ENCODE data around the gene SEC31A. TPM values are rescaled to one million over a fixed set of nuclear protein-coding genes. Genes with fewer than 3 reads are reported as not detected.
A peak's percentile ranks its signal among the peaks of the same experiment; 100 is the strongest.

Gene SEC31A
- total RNA-seq, 2 donors from 2014 or later, result 115 to 148 TPM

GRCh38 chr4:82809619-82810018 lies 81.3 kb downstream of the SEC31A start:
- intact Hi-C loops (cut with DNase I), result loop anchor here in 1 of 2 donors (10.0 kb wide), 1 partner anchor 345 kb away; no protein-coding TSS in a partner anchor
- ATAC-seq (no peak), DNase-seq (no peak)

- DNase-seq, result no peak
- intact Hi-C loops (cut with DNase I), result no loop called here
- ATAC-seq, result no peak
Observed at GRCh38 chr4:82803746-82804145, 87.2 kb downstream of the SEC31A start.

GRCh38 chr4:82802911-82803310 lies 88.0 kb downstream of the SEC31A start:
- ATAC-seq (no peak), DNase-seq (no peak)
- intact Hi-C loops (cut with DNase I), result no loop called here

GRCh38 chr4:82801910-82802521 lies 88.9 kb downstream of the SEC31A start:
- ATAC-seq (no peak), DNase-seq (no peak)
- intact Hi-C loops (cut with DNase I), result no loop called here

GRCh38 chr4:82799006-82799881 lies 91.7 kb downstream of the SEC31A start:
- DNase-seq (no peak), ATAC-seq (peak; percentile 6 to 23)
- intact Hi-C loops (cut with DNase I), result no loop called here

GRCh38 chr4:82798168-82799005 lies 92.6 kb downstream of the SEC31A start, which contains the start of gene SCD5:
Gene SCD5, minus strand, starts transcription at chr4:82798796. Its CDS starts 259 bp downstream, at chr4:82798537.
- intact Hi-C loops (cut with DNase I), result no loop called here
- peak; percentile 89 to 96 for ATAC-seq

GRCh38 chr4:82797405-82798111 lies 93.4 kb downstream of the SEC31A start:
- DNase-seq (peak; percentile 42), ATAC-seq (peak in 1 of 2 donors; percentile 18)
- intact Hi-C loops (cut with DNase I), result no loop called here

More at GRCh38 chr4:82798168-82799005, 92.6 kb downstream of the SEC31A start, which contains the start of gene SCD5:
- peak; percentile 82 for DNase-seq

GRCh38 chr4:82797040-82797404 lies 93.9 kb downstream of the SEC31A start:
- DNase-seq (no peak), ATAC-seq (no peak)
- intact Hi-C loops (cut with DNase I), result no loop called here

- intact Hi-C loops (cut with DNase I), result no loop called here
- ATAC-seq (no peak), DNase-seq (no peak)
Observed at GRCh38 chr4:82792912-82793649, 97.9 kb downstream of the SEC31A start.

- intact Hi-C loops (cut with DNase I), result no loop called here
- DNase-seq (no peak), ATAC-seq (no peak)
Observed at GRCh38 chr4:82791179-82791578, 99.8 kb downstream of the SEC31A start.

- DNase-seq (no peak), ATAC-seq (no peak)
- intact Hi-C loops (cut with DNase I), result no loop called here
Observed at GRCh38 chr4:82790060-82790660, 100.8 kb downstream of the SEC31A start.

GRCh38 chr4:82789025-82789776 lies 101.8 kb downstream of the SEC31A start:
- ATAC-seq, result no peak
- intact Hi-C loops (cut with DNase I), result no loop called here
- DNase-seq, result no peak

GRCh38 chr4:82787342-82787741 lies 103.6 kb downstream of the SEC31A start:
- peak; percentile 37 for DNase-seq
- intact Hi-C loops (cut with DNase I), result no loop called here
- no peak for ATAC-seq

- intact Hi-C loops (cut with DNase I), result no loop called here
- DNase-seq, result no peak
- ATAC-seq, result no peak
Observed at GRCh38 chr4:82786828-82787227, 104.1 kb downstream of the SEC31A start.

GRCh38 chr4:82785611-82786400 lies 105.1 kb downstream of the SEC31A start:
- no peak for DNase-seq
- intact Hi-C loops (cut with DNase I), result no loop called here
- peak; percentile 25 to 67 for ATAC-seq
